H9 (cell line): ENCODE results near the gene MAP2K2. TPM values are rescaled to one million over a fixed set of nuclear protein-coding genes. Genes with fewer than 3 reads are reported as not detected.

Source experiments
- DNase-seq: peaks from one replicate; pipeline ENCODE4 v3.0.0-alpha.2; 2017
- H2AFZ ChIP-seq: one replicate; pipeline ENCODE4 v1.6.1; 2013; ENCODE audit warnings: mild to moderate bottlenecking, low read length, control low read depth, moderate library complexity
- H2AK5ac ChIP-seq: 2 replicates; pipeline ENCODE4 v1.6.1; 2013; ENCODE audit warnings: low read length, control low read depth, mixed read lengths; ENCODE audit not compliant: insufficient read length
- H2BK120ac ChIP-seq: one replicate; pipeline ENCODE4 v1.6.1; 2013; ENCODE audit warnings: low read depth, mild to moderate bottlenecking, low read length, control low read depth, inconsistent platforms; ENCODE audit not compliant: poor library complexity, severe bottlenecking
- H2BK12ac ChIP-seq: 2 replicates; pipeline ENCODE4 v1.6.1; 2013; ENCODE audit warnings: low read length, control low read depth, mixed read lengths, low read depth; ENCODE audit not compliant: insufficient read length
- H2BK15ac ChIP-seq: 2 replicates; pipeline ENCODE4 v1.6.1; 2013; ENCODE audit warnings: low read depth, low read length, control low read depth
- H2BK20ac ChIP-seq: one replicate; pipeline ENCODE4 v1.6.1; 2013; ENCODE audit warnings: low read depth, mild to moderate bottlenecking, low read length, control low read depth, inconsistent platforms; ENCODE audit not compliant: poor library complexity, severe bottlenecking
- H2BK5ac ChIP-seq: 2 replicates; pipeline ENCODE4 v1.6.1; 2013; ENCODE audit warnings: low read length, control low read depth, mixed read lengths; ENCODE audit not compliant: insufficient read length
- H3K14ac ChIP-seq: 2 replicates; pipeline ENCODE4 v1.6.1; 2013; ENCODE audit warnings: low read length, control low read depth; ENCODE audit not compliant: insufficient read depth
- H3K18ac ChIP-seq: 2 replicates; pipeline ENCODE4 v1.6.1; 2013; ENCODE audit warnings: low read depth, mild to moderate bottlenecking, mixed read lengths, low read length, control low read depth; ENCODE audit not compliant: insufficient read length
- H3K23ac ChIP-seq: 2 replicates; pipeline ENCODE4 v1.6.1; 2013; ENCODE audit warnings: low read length, control low read depth, mixed read lengths, low read depth; ENCODE audit not compliant: insufficient read length
- H3K23me2 ChIP-seq: 2 replicates; pipeline ENCODE4 v1.6.1; 2013; ENCODE audit warnings: low read depth, mild to moderate bottlenecking, mixed read lengths, low read length, control low read depth; ENCODE audit not compliant: insufficient read length, poor library complexity, severe bottlenecking
- H3K27ac ChIP-seq: 2 replicates; pipeline ENCODE4 v1.5.1; 2013; ENCODE audit warnings: low read length, control low read depth, mixed read lengths, low read depth; ENCODE audit not compliant: insufficient read length
- H3K27me3 ChIP-seq: 2 replicates; pipeline ENCODE4 v1.6.1; 2013; ENCODE audit warnings: low read length, control low read depth, inconsistent platforms; ENCODE audit not compliant: insufficient read depth
- H3K4ac ChIP-seq: 2 replicates; pipeline ENCODE4 v1.6.1; 2013; ENCODE audit warnings: low read depth, mild to moderate bottlenecking, control low read depth, inconsistent platforms, low read length, moderate library complexity
- H3K4me1 ChIP-seq: 2 replicates; pipeline ENCODE4 v1.6.1; 2013; ENCODE audit warnings: low read length, control low read depth, inconsistent platforms; ENCODE audit not compliant: insufficient read depth
- H3K4me2 ChIP-seq: 2 replicates; pipeline ENCODE4 v1.6.1; 2013; ENCODE audit warnings: low read length, control low read depth, mixed read lengths; ENCODE audit not compliant: insufficient read length, insufficient read depth
- H3K56ac ChIP-seq: 2 replicates; pipeline ENCODE4 v1.6.1; 2013; ENCODE audit warnings: low read depth, mild to moderate bottlenecking, mixed read lengths, low read length, control low read depth; ENCODE audit not compliant: insufficient read length
- H3K79me1 ChIP-seq: 2 replicates; pipeline ENCODE4 v1.6.1; 2013; ENCODE audit warnings: low read depth, mild to moderate bottlenecking, moderate library complexity, low read length, control low read depth, inconsistent platforms; ENCODE audit not compliant: insufficient read depth, poor library complexity, severe bottlenecking
- H3K79me2 ChIP-seq: 2 replicates; pipeline ENCODE4 v1.6.1; 2013; ENCODE audit warnings: low read length, control low read depth, inconsistent platforms; ENCODE audit not compliant: insufficient read depth
- H3K9ac ChIP-seq: 2 replicates; pipeline ENCODE4 v1.6.1; 2013; ENCODE audit warnings: low read length, control low read depth, mixed read lengths; ENCODE audit not compliant: insufficient read length; ENCODE audit errors: extremely low read depth
- H3K9me3 ChIP-seq: one replicate; pipeline ENCODE4 v1.6.1; 2013; ENCODE audit warnings: low read depth, low read length, inconsistent platforms; ENCODE audit not compliant: control insufficient read depth
- H3T11ph ChIP-seq: one replicate; pipeline ENCODE4 v1.6.1; 2013; ENCODE audit warnings: mild to moderate bottlenecking, low read length, control low read depth, inconsistent platforms
- H4K20me1 ChIP-seq: one replicate; pipeline ENCODE4 v1.6.1; 2013; ENCODE audit not compliant: control insufficient read depth, insufficient read length, insufficient read depth
- H4K5ac ChIP-seq: 2 replicates; pipeline ENCODE4 v1.6.1; 2013; ENCODE audit warnings: low read depth, mild to moderate bottlenecking, mixed read lengths, low read length, control low read depth; ENCODE audit not compliant: insufficient read length
- H4K8ac ChIP-seq: replicated peaks from 2 replicates; pipeline ENCODE4 v1.6.1; 2013; ENCODE audit warnings: low read length, control low read depth, mixed read lengths, low read depth; ENCODE audit not compliant: insufficient read length
- H4K91ac ChIP-seq: 2 replicates; pipeline ENCODE4 v1.6.1; 2013; ENCODE audit warnings: low read depth, mild to moderate bottlenecking, moderate library complexity, mixed read lengths, low read length, control low read depth; ENCODE audit not compliant: insufficient read length
- H3K27ac Mint-ChIP-seq, 3 experiments: 2 replicates in 2 of 3; 3 replicates in 1 of 3; pipeline ENCODE4 v1.8.0; 2020 to 2021; ENCODE audit warnings: mixed read lengths in 3 of 3, mild to moderate bottlenecking in 1 of 3, moderate library complexity in 1 of 3
- H3K27me3 Mint-ChIP-seq: 2 replicates; pipeline ENCODE4 v1.8.0; 2021; ENCODE audit warnings: low read depth, mild to moderate bottlenecking, moderate library complexity, mixed read lengths
- H3K36me3 Mint-ChIP-seq, 3 experiments: 2 replicates in 2 of 3; 3 replicates in 1 of 3; pipeline ENCODE4 v1.8.0; 2020 to 2021; ENCODE audit warnings: low read depth in 3 of 3, mixed read lengths in 3 of 3; ENCODE audit not compliant: insufficient read depth in 1 of 3
- H3K4me1 Mint-ChIP-seq, 2 experiments: 2 replicates each; pipeline ENCODE4 v1.8.0; 2020; ENCODE audit warnings: mixed read lengths in 2 of 2
- H3K4me3 Mint-ChIP-seq, 2 experiments: 2 replicates in 1 of 2; 3 replicates in 1 of 2; pipeline ENCODE4 v1.8.0; 2020 to 2021; ENCODE audit warnings: mild to moderate bottlenecking in 2 of 2, mixed read lengths in 2 of 2, moderate library complexity in 1 of 2
- H3K9me3 Mint-ChIP-seq, 2 experiments: 2 replicates in 1 of 2; 3 replicates in 1 of 2; pipeline ENCODE4 v1.8.0; 2020; ENCODE audit warnings: mild to moderate bottlenecking in 2 of 2, mixed read lengths in 2 of 2, moderate library complexity in 1 of 2
- WGBS: extraction: QIAGEN DNeasy Blood & Tissue Kit; methylation state at CpG from one replicate; pipeline ENCODE4 v1.1.7; 2013; ENCODE audit warnings: missing lambda C conversion rate, low lambda C conversion rate, mixed read lengths; ENCODE audit not compliant: insufficient read length; ENCODE audit errors: extremely low coverage; 5-methylcytosine and 5-hydroxymethylcytosine counted together
- total RNA-seq: library from RNA; stranded (reverse); gene quantifications from 2 replicates; pipeline ENCODE4 v1.2.1, GENCODE V29; 2021
- TF ChIP-seq, protein P1 (sequence below): fragments of 200-600 bp; sonication (generic); conservative IDR thresholded peaks from 3 replicates; pipeline ENCODE4 v1.8.0; 2021; ENCODE audit warnings: antibody characterized with exemption, mild to moderate bottlenecking

Gene MAP2K2
- total RNA-seq, 1 experiment from 2014 or later: 167 TPM

DNA sequence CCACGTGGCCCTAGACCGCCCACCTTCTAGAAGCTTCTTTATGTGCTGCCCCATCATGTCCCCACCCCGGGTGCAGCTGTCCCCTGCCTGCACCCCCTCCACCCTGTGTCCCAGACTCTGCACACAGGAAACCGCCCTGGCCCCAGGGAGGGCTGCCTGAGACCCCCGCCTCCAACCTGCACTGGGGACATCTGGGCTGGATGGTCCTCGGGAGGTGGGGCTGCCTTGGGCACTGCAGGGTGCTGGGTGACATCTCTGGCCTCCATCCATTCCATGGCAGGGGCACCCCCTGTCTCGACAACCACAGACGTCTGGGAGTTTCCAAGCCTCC lies 39.4 kb downstream of the MAP2K2 start:
- WGBS: no CpG with 5 or more reads among the region's 8 CpGs
- peaks cover 2% of the 10 kb centered on the region; the same call in 1 of the 2 replicates for H3K27me3 Mint-ChIP-seq
- no peak overlapping the region for H3K4me2 ChIP-seq

More for the DNA sequence above, 39.4 kb downstream of the MAP2K2 start:
- no peak overlapping the region for H2AFZ ChIP-seq
- H3K79me1 ChIP-seq: no peaks in the 10 kb centered on the region
- H3K4me3 Mint-ChIP-seq: no peak overlapping the region
- H3K18ac ChIP-seq: no peak overlapping the region
- H2BK120ac ChIP-seq: no peak overlapping the region
- no peak overlapping the region for H3K27ac ChIP-seq
- H4K91ac ChIP-seq: no peak overlapping the region
- H3K79me2 ChIP-seq: no peaks in the 10 kb centered on the region
- H2AK5ac ChIP-seq: no peak overlapping the region
- no peak overlapping the region; the same call in 1 of the 2 replicates for H3K14ac ChIP-seq
- H3T11ph ChIP-seq: no peak overlapping the region
- H4K8ac ChIP-seq: no peak overlapping the region
- H2BK5ac ChIP-seq: no peak overlapping the region
- no peak overlapping the region for H4K5ac ChIP-seq
- no peak for DNase-seq
- no peak overlapping the region for H3K4ac ChIP-seq
- no peak overlapping the region for H3K56ac ChIP-seq
- no peaks in the 10 kb centered on the region for H3K4me1 ChIP-seq
- peaks cover 0 to 6% (median 1%) of the 10 kb centered on the region in 3 experiments; a peak in 4 of 7 replicates for H3K36me3 Mint-ChIP-seq
- no peak overlapping the region for H2BK12ac ChIP-seq
- no peak overlapping the region for H2BK15ac ChIP-seq
- peaks cover 0 to 7% of the 10 kb centered on the region in 2 experiments; a peak in 1 of 4 replicates for H3K4me1 Mint-ChIP-seq
- H2BK20ac ChIP-seq: no peak overlapping the region
- no peak overlapping the region for H3K9ac ChIP-seq
- no peaks in the 10 kb centered on the region for H3K9me3 ChIP-seq
- H3K23me2 ChIP-seq: no peaks in the 10 kb centered on the region
- no peak overlapping the region for H3K23ac ChIP-seq
- no peaks in the 10 kb centered on the region for H3K27me3 ChIP-seq
- peak overlapping the region in 1 of 3 experiments; percentile 44; a peak in 1 of 7 replicates for H3K27ac Mint-ChIP-seq
- H4K20me1 ChIP-seq: no peaks in the 10 kb centered on the region
- TF ChIP-seq, protein P1, sequence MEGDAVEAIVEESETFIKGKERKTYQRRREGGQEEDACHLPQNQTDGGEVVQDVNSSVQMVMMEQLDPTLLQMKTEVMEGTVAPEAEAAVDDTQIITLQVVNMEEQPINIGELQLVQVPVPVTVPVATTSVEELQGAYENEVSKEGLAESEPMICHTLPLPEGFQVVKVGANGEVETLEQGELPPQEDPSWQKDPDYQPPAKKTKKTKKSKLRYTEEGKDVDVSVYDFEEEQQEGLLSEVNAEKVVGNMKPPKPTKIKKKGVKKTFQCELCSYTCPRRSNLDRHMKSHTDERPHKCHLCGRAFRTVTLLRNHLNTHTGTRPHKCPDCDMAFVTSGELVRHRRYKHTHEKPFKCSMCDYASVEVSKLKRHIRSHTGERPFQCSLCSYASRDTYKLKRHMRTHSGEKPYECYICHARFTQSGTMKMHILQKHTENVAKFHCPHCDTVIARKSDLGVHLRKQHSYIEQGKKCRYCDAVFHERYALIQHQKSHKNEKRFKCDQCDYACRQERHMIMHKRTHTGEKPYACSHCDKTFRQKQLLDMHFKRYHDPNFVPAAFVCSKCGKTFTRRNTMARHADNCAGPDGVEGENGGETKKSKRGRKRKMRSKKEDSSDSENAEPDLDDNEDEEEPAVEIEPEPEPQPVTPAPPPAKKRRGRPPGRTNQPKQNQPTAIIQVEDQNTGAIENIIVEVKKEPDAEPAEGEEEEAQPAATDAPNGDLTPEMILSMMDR: no peak
- H3K9me3 Mint-ChIP-seq: no peaks in the 10 kb centered on the region; a peak in 1 of 5 replicates
